Stimulated activated CD4-positive, alpha-beta T cell treated with anti-CD3 and anti-CD28 coated beads, TNF-alpha, amount 100 ng/mL, for 24 hours (primary cell): Measurements from ENCODE around the gene FCHO1.
"Not testable (repeated sequence)": the region's sequence is repeated elsewhere in the genome, so short reads cannot be mapped to it uniquely, and the experiment has no call there.

Experiments used
- DNase-seq, 3 experiments: peaks; one replicate each; pipeline ENCODE4 v3.0.0-alpha.2; 2020; ENCODE audit warnings: low read depth in 3 of 3

FCHO1 gene

GRCh38 chr19:17794412-17794730 lies 43.1 kb downstream of the FCHO1 start:
- no peak for DNase-seq

- no peak for DNase-seq
Measured at GRCh38 chr19:17794731-17795494, 43.6 kb downstream of the FCHO1 start, which contains the start of gene B3GNT3. Gene B3GNT3, plus strand, starts transcription at chr19:17795138. Its CDS starts 12,670 bp downstream, at chr19:17807808.

- no peak for DNase-seq
Measured at GRCh38 chr19:17795495-17795856, 44.2 kb downstream of the FCHO1 start.

GRCh38 chr19:17796013-17796837 lies 44.9 kb downstream of the FCHO1 start:
- no peak for DNase-seq

GRCh38 chr19:17796838-17797423 lies 45.7 kb downstream of the FCHO1 start:
- DNase-seq = no peak

- peak; percentile 29 to 76 (median 33) for DNase-seq
Measured at GRCh38 chr19:17797424-17798201, 46.3 kb downstream of the FCHO1 start.

- DNase-seq = not testable (repeated sequence)
Measured at GRCh38 chr19:17798599-17798998, 47.3 kb downstream of the FCHO1 start.

GRCh38 chr19:17802137-17802858 lies 51.0 kb downstream of the FCHO1 start:
- DNase-seq = no peak

GRCh38 chr19:17803264-17803896 lies 52.1 kb downstream of the FCHO1 start:
- DNase-seq = no peak

- DNase-seq = no peak
Measured at GRCh38 chr19:17805427-17805826, 54.1 kb downstream of the FCHO1 start.

GRCh38 chr19:17806945-17807344 lies 55.7 kb downstream of the FCHO1 start:
- DNase-seq = no peak

GRCh38 chr19:17807731-17808316 lies 56.5 kb downstream of the FCHO1 start:
- DNase-seq = no peak

- DNase-seq = no peak
Measured at GRCh38 chr19:17811103-17811502, 59.8 kb downstream of the FCHO1 start.

GRCh38 chr19:17811681-17812080 lies 60.4 kb downstream of the FCHO1 start:
- DNase-seq = no peak

- DNase-seq = no peak
Measured at GRCh38 chr19:17812099-17812498, 60.8 kb downstream of the FCHO1 start.

- DNase-seq = no peak
Measured at GRCh38 chr19:17817668-17818363, 66.5 kb downstream of the FCHO1 start.

GRCh38 chr19:17821190-17821589 lies 69.9 kb downstream of the FCHO1 start, which contains the start of gene INSL3:
Gene INSL3, minus strand, starts transcription at chr19:17821519. Its CDS starts 13 bp downstream, at chr19:17821506.
- no peak for DNase-seq

GRCh38 chr19:17824339-17824738 lies 73.1 kb downstream of the FCHO1 start:
- no peak for DNase-seq

- no peak for DNase-seq
Measured at GRCh38 chr19:17826508-17827056, 75.3 kb downstream of the FCHO1 start.
